ENCODE data around the gene BBS7. TPM values are rescaled to one million over a fixed set of nuclear protein-coding genes. Genes with fewer than 3 reads are reported as not detected.

BBS7 gene
- polyA plus RNA-seq, 2 donors: 4.9 to 6.8 TPM

DNA sequence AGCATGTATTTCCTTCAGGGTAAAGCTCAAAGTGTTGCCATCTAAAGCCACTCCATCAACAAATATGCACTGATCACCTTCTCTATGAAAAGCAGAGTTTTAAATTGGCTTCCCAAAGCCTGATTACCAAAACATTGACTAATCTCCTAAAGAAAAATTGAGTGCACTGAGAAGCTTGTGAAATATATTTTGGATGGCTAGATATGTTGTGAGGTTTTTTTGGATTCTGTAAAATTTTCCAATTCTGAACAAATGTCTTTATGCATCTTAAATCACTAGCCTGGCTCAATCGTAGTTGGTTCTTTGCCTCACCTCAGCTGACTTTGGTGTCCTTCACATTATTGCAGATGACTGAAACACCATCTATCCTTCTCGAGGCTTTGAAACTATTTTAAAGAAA, 84.1 kb downstream of the BBS7 start:
- H3K27ac ChIP-seq (ENCODE audit: low read depth in 2 of 2, low read length in 1 of 2): no peak overlapping the region
- H3K4me3 ChIP-seq (ENCODE audit: low read depth in 1 of 2, low read length in 2 of 2): no peak overlapping the region
- 77 to 89% methylated on average over 2 of the region's 2 CpGs for WGBS, 2 donors
- peaks cover 0 to 2% of the 10 kb centered on the region in 2 donors for H3K9me3 ChIP-seq (ENCODE audit: control insufficient read depth in 2 of 2, insufficient read depth in 1 of 2, low read depth in 1 of 2, low read length in 1 of 2)
- H3K4me1 ChIP-seq (ENCODE audit: control insufficient read depth in 2 of 2, insufficient read depth in 2 of 2, low read length in 1 of 2): no peaks in the 10 kb centered on the region
- H3K36me3 ChIP-seq (ENCODE audit: control insufficient read depth in 2 of 2, insufficient read depth in 2 of 2, low read length in 1 of 2): no peaks in the 10 kb centered on the region
- no peaks in the 10 kb centered on the region for H3K27me3 ChIP-seq (ENCODE audit: control insufficient read depth in 1 of 2, insufficient read depth in 2 of 2, low read length in 2 of 2)

DNA sequence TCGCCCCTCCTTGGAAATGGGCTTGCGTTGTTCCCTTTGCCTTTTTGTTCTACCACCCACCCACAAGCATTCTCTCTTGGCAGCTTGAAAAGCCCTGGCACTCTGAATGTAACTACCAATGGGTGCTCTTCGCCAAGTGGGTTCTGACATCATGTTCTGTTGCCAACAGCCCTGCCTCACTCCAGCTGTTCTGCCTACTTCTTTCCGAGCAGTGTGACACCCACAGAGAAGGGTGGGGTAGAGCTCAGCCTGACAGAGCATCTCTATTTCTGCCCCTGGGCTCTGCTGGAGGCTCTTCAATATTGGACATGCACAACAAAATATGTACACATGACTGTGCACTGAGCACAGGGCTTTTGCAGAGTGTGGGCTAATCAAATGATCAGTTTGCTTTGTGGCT, 84.8 kb downstream of the BBS7 start:
- WGBS, 2 donors: 57 to 65% methylated on average over 4 of the region's 4 CpGs
- no peaks in the 10 kb centered on the region for H3K4me1 ChIP-seq (ENCODE audit: control insufficient read depth in 2 of 2, insufficient read depth in 2 of 2, low read length in 1 of 2)
- no peak overlapping the region for H3K4me3 ChIP-seq (ENCODE audit: low read depth in 1 of 2, low read length in 2 of 2)
- peaks cover 0 to 2% of the 10 kb centered on the region in 2 donors for H3K9me3 ChIP-seq (ENCODE audit: control insufficient read depth in 2 of 2, insufficient read depth in 1 of 2, low read depth in 1 of 2, low read length in 1 of 2)
- no peaks in the 10 kb centered on the region for H3K27me3 ChIP-seq (ENCODE audit: control insufficient read depth in 1 of 2, insufficient read depth in 2 of 2, low read length in 2 of 2)
- H3K36me3 ChIP-seq (ENCODE audit: control insufficient read depth in 2 of 2, insufficient read depth in 2 of 2, low read length in 1 of 2): no peaks in the 10 kb centered on the region
- H3K27ac ChIP-seq (ENCODE audit: low read depth in 2 of 2, low read length in 1 of 2): no peak overlapping the region

DNA sequence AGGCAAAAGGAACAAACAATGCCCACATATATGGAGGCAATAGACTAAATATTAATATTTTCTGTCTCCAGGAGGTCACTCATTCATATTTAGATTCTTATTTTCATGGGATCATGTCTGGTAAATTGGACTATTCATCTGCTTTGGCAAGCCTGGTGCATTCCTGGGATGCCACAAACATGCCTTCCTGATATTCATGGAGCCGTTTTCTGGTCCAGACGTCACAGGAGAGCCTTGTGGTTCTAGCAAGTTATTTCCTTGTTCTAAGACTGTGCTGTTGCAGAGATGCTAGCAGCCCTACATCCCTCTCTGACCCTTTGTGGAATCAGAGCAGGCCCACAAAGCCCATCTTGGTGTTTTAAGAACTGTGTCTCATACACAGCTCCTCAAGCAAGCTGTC, 85.3 kb downstream of the BBS7 start:
- Histone ChIP-seq H3K27ac (ENCODE audit: low read depth in 2 of 2, low read length in 1 of 2) (no peak overlapping the region), H3K4me3 (ENCODE audit: low read depth in 1 of 2, low read length in 2 of 2) (no peak overlapping the region), H3K9me3 (ENCODE audit: control insufficient read depth in 2 of 2, insufficient read depth in 1 of 2, low read depth in 1 of 2, low read length in 1 of 2) (peaks cover 0 to 2% of the 10 kb centered on the region in 2 donors), H3K4me1 (ENCODE audit: control insufficient read depth in 2 of 2, insufficient read depth in 2 of 2, low read length in 1 of 2) (no peaks in the 10 kb centered on the region), H3K36me3 (ENCODE audit: control insufficient read depth in 2 of 2, insufficient read depth in 2 of 2, low read length in 1 of 2) (no peaks in the 10 kb centered on the region), H3K27me3 (ENCODE audit: control insufficient read depth in 1 of 2, insufficient read depth in 2 of 2, low read length in 2 of 2) (no peaks in the 10 kb centered on the region)
- WGBS, 2 donors: 17 to 25% methylated on average over 2 of the region's 2 CpGs

DNA sequence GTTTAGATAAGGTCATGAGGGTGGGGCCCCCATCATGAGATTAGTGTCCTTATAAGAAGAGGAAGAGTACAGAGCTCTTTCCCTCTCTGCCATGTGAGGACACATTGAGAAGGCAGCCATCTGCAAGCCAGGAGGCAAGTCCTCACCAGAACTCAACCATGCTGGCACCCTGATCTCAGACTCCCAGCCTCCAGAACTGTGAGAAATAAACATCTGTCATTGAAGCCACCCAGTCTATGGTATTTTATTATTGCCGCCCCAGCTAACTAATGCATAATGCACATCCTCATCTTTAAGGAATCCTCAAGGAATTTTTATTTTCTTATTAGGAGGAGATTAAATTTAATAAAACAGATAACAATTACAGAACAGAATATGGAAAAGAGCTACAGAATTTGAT, 85.9 kb downstream of the BBS7 start:
- Histone ChIP-seq H3K36me3 (ENCODE audit: control insufficient read depth in 2 of 2, insufficient read depth in 2 of 2, low read length in 1 of 2) (no peaks in the 10 kb centered on the region), H3K27ac (ENCODE audit: low read depth in 2 of 2, low read length in 1 of 2) (no peak overlapping the region), H3K4me3 (ENCODE audit: low read depth in 1 of 2, low read length in 2 of 2) (no peak overlapping the region), H3K9me3 (ENCODE audit: control insufficient read depth in 2 of 2, insufficient read depth in 1 of 2, low read depth in 1 of 2, low read length in 1 of 2) (peaks cover 0 to 2% of the 10 kb centered on the region in 2 donors), H3K27me3 (ENCODE audit: control insufficient read depth in 1 of 2, insufficient read depth in 2 of 2, low read length in 2 of 2) (no peaks in the 10 kb centered on the region), H3K4me1 (ENCODE audit: control insufficient read depth in 2 of 2, insufficient read depth in 2 of 2, low read length in 1 of 2) (no peaks in the 10 kb centered on the region)
- 65 to 96% methylated on average over 1 of the region's 1 CpG for WGBS, 2 donors

- H3K36me3 ChIP-seq (ENCODE audit: control insufficient read depth in 2 of 2, insufficient read depth in 2 of 2, low read length in 1 of 2): no peaks in the 10 kb centered on the region
- H3K27ac ChIP-seq (ENCODE audit: low read depth in 2 of 2, low read length in 1 of 2): no peak overlapping the region
- no peak overlapping the region for H3K4me3 ChIP-seq (ENCODE audit: low read depth in 1 of 2, low read length in 2 of 2)
- H3K9me3 ChIP-seq (ENCODE audit: control insufficient read depth in 2 of 2, insufficient read depth in 1 of 2, low read depth in 1 of 2, low read length in 1 of 2): peaks cover 0 to 2% of the 10 kb centered on the region in 2 donors
- no peaks in the 10 kb centered on the region for H3K4me1 ChIP-seq (ENCODE audit: control insufficient read depth in 2 of 2, insufficient read depth in 2 of 2, low read length in 1 of 2)
- H3K27me3 ChIP-seq (ENCODE audit: control insufficient read depth in 1 of 2, insufficient read depth in 2 of 2, low read length in 2 of 2): no peaks in the 10 kb centered on the region
- 71 to 83% methylated on average over 1 of the region's 1 CpG for WGBS, 2 donors
Measured at GRCh38 chr4:121783210-121783609, 87.1 kb downstream of the BBS7 start.

DNA sequence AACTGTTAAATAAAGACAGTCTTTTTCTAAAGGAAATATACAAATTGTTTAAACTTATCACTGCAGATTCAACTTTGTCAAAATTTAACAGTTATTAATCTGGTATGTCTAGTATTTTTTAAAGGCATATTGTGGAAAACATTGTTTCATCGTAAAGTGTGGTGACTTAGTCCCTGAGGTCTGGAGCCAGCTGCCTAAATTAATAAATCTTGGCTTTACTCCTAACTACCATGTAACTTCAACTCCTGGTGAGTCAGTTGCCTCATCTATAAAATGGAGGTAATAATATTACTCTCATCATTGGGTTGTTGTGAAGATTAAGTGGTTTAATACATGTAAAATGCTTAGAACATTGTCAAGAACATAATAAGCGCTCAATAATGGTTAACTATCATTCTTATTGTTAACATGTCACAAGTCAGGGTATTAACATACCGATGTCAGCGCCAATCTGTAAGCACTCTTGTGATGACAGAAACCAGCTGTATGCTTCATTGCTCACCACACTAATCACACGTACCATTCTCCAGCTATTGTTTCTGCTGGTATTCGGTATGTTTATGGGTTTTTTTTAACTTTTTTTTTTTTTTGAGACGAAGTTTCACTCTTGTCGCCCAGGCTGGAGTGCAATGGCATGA, 91.2 kb downstream of the BBS7 start:
- no peak overlapping the region for H3K27ac ChIP-seq (ENCODE audit: low read depth in 2 of 2, low read length in 1 of 2)
- no peak overlapping the region for H3K4me3 ChIP-seq (ENCODE audit: low read depth in 1 of 2, low read length in 2 of 2)
- no peaks in the 10 kb centered on the region for H3K27me3 ChIP-seq (ENCODE audit: control insufficient read depth in 1 of 2, insufficient read depth in 2 of 2, low read length in 2 of 2)
- H3K36me3 ChIP-seq (ENCODE audit: control insufficient read depth in 2 of 2, insufficient read depth in 2 of 2, low read length in 1 of 2): no peaks in the 10 kb centered on the region
- no peaks in the 10 kb centered on the region for H3K9me3 ChIP-seq (ENCODE audit: control insufficient read depth in 2 of 2, insufficient read depth in 1 of 2, low read depth in 1 of 2, low read length in 1 of 2)
- no peaks in the 10 kb centered on the region for H3K4me1 ChIP-seq (ENCODE audit: control insufficient read depth in 2 of 2, insufficient read depth in 2 of 2, low read length in 1 of 2)
- WGBS, 2 donors: 64 to 70% methylated on average over 8 of the region's 8 CpGs

GRCh38 chr4:121777625-121778024, 92.6 kb downstream of the BBS7 start:
- no peaks in the 10 kb centered on the region for H3K27me3 ChIP-seq (ENCODE audit: control insufficient read depth in 1 of 2, insufficient read depth in 2 of 2, low read length in 2 of 2)
- H3K9me3 ChIP-seq (ENCODE audit: control insufficient read depth in 2 of 2, insufficient read depth in 1 of 2, low read depth in 1 of 2, low read length in 1 of 2): no peaks in the 10 kb centered on the region
- no peak overlapping the region for H3K4me3 ChIP-seq (ENCODE audit: low read depth in 1 of 2, low read length in 2 of 2)
- H3K36me3 ChIP-seq (ENCODE audit: control insufficient read depth in 2 of 2, insufficient read depth in 2 of 2, low read length in 1 of 2): no peaks in the 10 kb centered on the region
- no peak overlapping the region for H3K27ac ChIP-seq (ENCODE audit: low read depth in 2 of 2, low read length in 1 of 2)
- 15 to 26% methylated on average over 3 of the region's 3 CpGs for WGBS, 2 donors
- no peaks in the 10 kb centered on the region for H3K4me1 ChIP-seq (ENCODE audit: control insufficient read depth in 2 of 2, insufficient read depth in 2 of 2, low read length in 1 of 2)

GRCh38 chr4:121776610-121777401, 93.5 kb downstream of the BBS7 start:
- H3K27me3 ChIP-seq (ENCODE audit: control insufficient read depth in 1 of 2, insufficient read depth in 2 of 2, low read length in 2 of 2): no peaks in the 10 kb centered on the region
- H3K9me3 ChIP-seq (ENCODE audit: control insufficient read depth in 2 of 2, insufficient read depth in 1 of 2, low read depth in 1 of 2, low read length in 1 of 2): no peaks in the 10 kb centered on the region
- H3K27ac ChIP-seq (ENCODE audit: low read depth in 2 of 2, low read length in 1 of 2): no peak overlapping the region
- no peaks in the 10 kb centered on the region for H3K36me3 ChIP-seq (ENCODE audit: control insufficient read depth in 2 of 2, insufficient read depth in 2 of 2, low read length in 1 of 2)
- no peak overlapping the region for H3K4me3 ChIP-seq (ENCODE audit: low read depth in 1 of 2, low read length in 2 of 2)
- 77 to 80% methylated on average over 6 of the region's 6 CpGs for WGBS, 2 donors
- H3K4me1 ChIP-seq (ENCODE audit: control insufficient read depth in 2 of 2, insufficient read depth in 2 of 2, low read length in 1 of 2): no peaks in the 10 kb centered on the region

Data from esophagus (tissue), 2 donors.